ENCODE measurements around the gene GNAI2.
"Not testable (repeated sequence)": the region's sequence is repeated elsewhere in the genome, so short reads cannot be mapped to it uniquely, and the experiment has no call there.

GNAI2 gene

DNA sequence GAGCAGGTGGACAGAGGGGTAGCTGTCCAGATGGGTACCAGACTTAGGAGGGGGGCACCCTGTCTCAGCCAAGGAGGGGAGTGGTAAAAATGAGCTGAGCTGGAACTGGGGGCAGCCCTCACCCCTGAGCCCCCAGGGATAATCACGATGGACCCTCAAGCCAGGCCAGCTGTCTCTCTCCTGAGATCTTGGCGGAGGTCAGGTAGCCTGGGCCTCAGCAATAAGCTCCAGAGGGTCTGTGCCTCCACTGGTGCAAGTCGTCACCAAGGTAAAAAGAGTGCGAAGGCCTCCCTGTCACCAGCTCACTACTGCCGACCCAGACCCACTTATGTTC lies 25.9 kb upstream of the GNAI2 start:
- Histone ChIP-seq H3K4me3 (ENCODE audit: low read length) (no peak overlapping the region), H3K79me2 (ENCODE audit: control insufficient read depth, low read length) (no peaks in the 10 kb centered on the region), H3K4me2 (ENCODE audit: low read length) (no peak overlapping the region), H3K9me2 (replicated peaks; ENCODE audit: control insufficient read depth, low read length) (no peaks in the 10 kb centered on the region), H3K27me3 (ENCODE audit: control insufficient read depth, low read length) (peaks cover 30% of the 10 kb centered on the region), H4K20me1 (ENCODE audit: control insufficient read depth, insufficient read depth, low read depth, low read length) (0 out of 2 replicates have a peak, but pooled peaks cover 3% of the 10 kb centered on the region), H3F3A (ENCODE audit: control insufficient read depth, insufficient read depth) (no peaks in the 10 kb centered on the region), H3K4me1 (ENCODE audit: control insufficient read depth, low read length) (0 out of 2 replicates have a peak, but pooled peaks cover 3% of the 10 kb centered on the region), H3K9me3 (ENCODE audit: control insufficient read depth, insufficient read depth, low read length) (no peaks in the 10 kb centered on the region), H3K27ac (ENCODE audit: low read depth, low read length) (no peak overlapping the region), H3K36me3 (ENCODE audit: control insufficient read depth, low read length) (no peaks in the 10 kb centered on the region)
- TF ChIP-seq EZH2phosphoT487 (IDR thresholded peaks at IDR 0.05; ENCODE audit: borderline replicate concordance, low read length): no peak
- no peak for TF ChIP-seq CTCF (IDR thresholded peaks at IDR 0.05; ENCODE audit: low read depth, low read length, poor library complexity, severe bottlenecking)

GRCh38 chr3:50210510-50211367 lies 25.3 kb upstream of the GNAI2 start:
- Histone ChIP-seq H3K4me3 (ENCODE audit: low read length) (no peak overlapping the region), H3K4me2 (ENCODE audit: low read length) (no peak overlapping the region), H3K27me3 (ENCODE audit: control insufficient read depth, low read length) (peaks cover 24% of the 10 kb centered on the region), H3F3A (ENCODE audit: control insufficient read depth, insufficient read depth) (no peaks in the 10 kb centered on the region), H4K20me1 (ENCODE audit: control insufficient read depth, insufficient read depth, low read depth, low read length) (0 out of 2 replicates have a peak, but pooled peaks cover 3% of the 10 kb centered on the region), H3K9me3 (ENCODE audit: control insufficient read depth, insufficient read depth, low read length) (no peaks in the 10 kb centered on the region), H3K9me2 (replicated peaks; ENCODE audit: control insufficient read depth, low read length) (no peaks in the 10 kb centered on the region), H3K4me1 (ENCODE audit: control insufficient read depth, low read length) (no peaks in the 10 kb centered on the region), H3K27ac (ENCODE audit: low read depth, low read length) (no peak overlapping the region), H3K79me2 (ENCODE audit: control insufficient read depth, low read length) (no peaks in the 10 kb centered on the region), H3K36me3 (ENCODE audit: control insufficient read depth, low read length) (no peaks in the 10 kb centered on the region)
- TF ChIP-seq CTCF (IDR thresholded peaks at IDR 0.05; ENCODE audit: low read depth, low read length, poor library complexity, severe bottlenecking): no peak
- no peak for TF ChIP-seq EZH2phosphoT487 (IDR thresholded peaks at IDR 0.05; ENCODE audit: borderline replicate concordance, low read length)

DNA sequence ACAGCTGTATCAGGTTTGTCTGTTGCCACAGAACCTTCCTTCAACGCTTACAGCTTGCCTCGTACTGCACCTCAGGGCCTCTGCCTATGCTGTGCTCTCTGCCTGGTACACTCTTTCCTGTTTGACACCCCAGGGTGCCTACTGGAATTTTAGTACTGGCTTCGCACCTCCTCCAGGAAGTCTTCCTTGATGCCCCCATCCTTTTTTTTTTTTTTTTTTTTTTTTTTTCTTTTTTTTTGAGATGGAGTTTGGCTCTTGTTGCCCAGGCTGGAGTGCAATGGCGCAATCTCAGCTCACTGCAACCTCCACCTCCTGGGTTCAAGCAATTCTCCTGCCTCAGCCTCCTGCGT lies 24.7 kb upstream of the GNAI2 start:
- not testable (repeated sequence) for H3K27ac ChIP-seq (ENCODE audit: low read depth, low read length); H3K4me2 ChIP-seq (ENCODE audit: low read length)

GRCh38 chr3:50211930-50212329 lies 24.1 kb upstream of the GNAI2 start:
- no peak for TF ChIP-seq EZH2phosphoT487 (IDR thresholded peaks at IDR 0.05; ENCODE audit: borderline replicate concordance, low read length)
- TF ChIP-seq CTCF (IDR thresholded peaks at IDR 0.05; ENCODE audit: low read depth, low read length, poor library complexity, severe bottlenecking): no peak
- Histone ChIP-seq H3K4me3 (ENCODE audit: low read length) (no peak overlapping the region), H3K27ac (ENCODE audit: low read depth, low read length) (no peak overlapping the region)

More for the DNA sequence above, 24.7 kb upstream of the GNAI2 start:
- peaks cover 18% of the 10 kb centered on the region for H3K27me3 ChIP-seq (ENCODE audit: control insufficient read depth, low read length)
- H3K79me2 ChIP-seq (ENCODE audit: control insufficient read depth, low read length); H3K9me3 ChIP-seq (ENCODE audit: control insufficient read depth, insufficient read depth, low read length); H3K4me3 ChIP-seq (ENCODE audit: low read length); H4K20me1 ChIP-seq (ENCODE audit: control insufficient read depth, insufficient read depth, low read depth, low read length); H3F3A ChIP-seq (ENCODE audit: control insufficient read depth, insufficient read depth); H3K36me3 ChIP-seq (ENCODE audit: control insufficient read depth, low read length); H3K4me1 ChIP-seq (ENCODE audit: control insufficient read depth, low read length); H3K9me2 ChIP-seq (replicated peaks; ENCODE audit: control insufficient read depth, low read length): not testable (repeated sequence)

More at GRCh38 chr3:50211930-50212329, 24.1 kb upstream of the GNAI2 start:
- Histone ChIP-seq H3K36me3 (ENCODE audit: control insufficient read depth, low read length) (no peaks in the 10 kb centered on the region), H3K4me1 (ENCODE audit: control insufficient read depth, low read length) (no peaks in the 10 kb centered on the region), H4K20me1 (ENCODE audit: control insufficient read depth, insufficient read depth, low read depth, low read length) (0 out of 2 replicates have a peak, but pooled peaks cover 3% of the 10 kb centered on the region), H3K4me2 (ENCODE audit: low read length) (no peak overlapping the region), H3K9me2 (replicated peaks; ENCODE audit: control insufficient read depth, low read length) (no peaks in the 10 kb centered on the region), H3K79me2 (ENCODE audit: control insufficient read depth, low read length) (no peaks in the 10 kb centered on the region), H3K27me3 (ENCODE audit: control insufficient read depth, low read length) (peaks cover 12% of the 10 kb centered on the region), H3K9me3 (ENCODE audit: control insufficient read depth, insufficient read depth, low read length) (no peaks in the 10 kb centered on the region), H3F3A (ENCODE audit: control insufficient read depth, insufficient read depth) (no peaks in the 10 kb centered on the region)
